Activated naive CD8-positive, alpha-beta T cell treated with anti-CD3 and anti-CD28 coated beads, Interleukin-2, amount 50 U/mL, for 24 hours (primary cell): ENCODE data around the gene VTI1A.

Experiments
- ATAC-seq: fragments of 150-1000 bp; cut with Tn5 transposase; one replicate; pipeline ENCODE4 v1.10.0; 2021
- DNase-seq: peaks from one replicate; pipeline ENCODE4 v3.0.0; 2021
- H3K27ac Mint-ChIP-seq: one replicate; pipeline ENCODE4 v1.8.0; 2021; ENCODE audit warnings: mild to moderate bottlenecking, mixed read lengths
- H3K27me3 Mint-ChIP-seq: one replicate; pipeline ENCODE4 v1.8.0; 2021; ENCODE audit warnings: mixed read lengths
- H3K36me3 Mint-ChIP-seq: one replicate; pipeline ENCODE4 v1.8.0; 2021; ENCODE audit warnings: low read depth, mixed read lengths
- H3K4me1 Mint-ChIP-seq: one replicate; pipeline ENCODE4 v1.8.0; 2021; ENCODE audit warnings: mixed read lengths
- H3K4me3 Mint-ChIP-seq: one replicate; pipeline ENCODE4 v1.8.0; 2021; ENCODE audit warnings: mild to moderate bottlenecking, moderate library complexity, mixed read lengths
- H3K9me3 Mint-ChIP-seq: one replicate; pipeline ENCODE4 v1.8.0; 2021; ENCODE audit warnings: mixed read lengths

The VTI1A gene

GRCh38 chr10:112507988-112508387, 61.0 kb downstream of the VTI1A start:
- H3K9me3 Mint-ChIP-seq, result peaks cover 3% of the 10 kb centered on the region
- ATAC-seq (no peak), DNase-seq (no peak)
- no peak overlapping the region for H3K27ac Mint-ChIP-seq
- peaks cover 12% of the 10 kb centered on the region for H3K4me1 Mint-ChIP-seq
- no peak overlapping the region for H3K4me3 Mint-ChIP-seq
- no peaks in the 10 kb centered on the region for H3K27me3 Mint-ChIP-seq
- H3K36me3 Mint-ChIP-seq, result peaks cover 12% of the 10 kb centered on the region

DNA sequence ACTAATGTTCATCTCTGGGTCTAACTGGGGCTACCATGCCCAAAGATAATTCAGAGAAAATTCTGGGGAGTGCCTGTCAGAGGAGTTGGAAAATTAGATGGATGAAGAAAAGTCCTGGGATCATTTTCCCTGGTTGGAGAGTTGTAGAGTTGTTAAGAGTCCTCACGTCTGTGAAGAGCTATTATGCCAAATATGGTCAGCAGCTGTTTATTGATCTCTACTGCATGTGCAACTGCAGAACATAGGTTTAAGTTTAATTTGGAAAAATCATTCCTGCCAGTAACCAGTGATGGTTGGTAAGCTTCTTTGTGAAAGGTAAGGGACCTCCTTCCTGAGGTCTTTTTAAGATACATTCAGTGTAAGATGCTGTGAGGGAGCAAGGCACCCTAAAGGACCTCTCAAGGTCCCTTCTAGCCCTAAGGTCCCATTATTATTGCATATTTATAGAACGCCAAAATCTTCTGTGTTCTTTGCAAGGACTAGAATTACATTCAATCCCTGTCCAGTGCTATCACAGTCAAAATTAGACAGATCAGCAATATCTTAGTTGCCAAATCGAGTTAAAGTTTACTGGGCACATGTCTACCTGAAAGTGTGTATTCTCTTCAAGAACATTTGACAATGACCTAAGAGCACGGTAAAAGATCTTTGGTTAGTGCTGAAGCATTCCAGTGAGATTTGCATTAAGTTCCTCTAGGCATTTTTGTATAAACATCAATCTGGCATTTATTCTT, 62.7 kb downstream of the VTI1A start:
- Mint-ChIP-seq H3K4me3 (no peak overlapping the region), H3K36me3 (peaks cover 6% of the 10 kb centered on the region), H3K27ac (no peak overlapping the region), H3K4me1 (peaks cover 12% of the 10 kb centered on the region), H3K9me3 (peaks cover 6% of the 10 kb centered on the region), H3K27me3 (no peaks in the 10 kb centered on the region)
- ATAC-seq (no peak), DNase-seq (no peak)

DNA sequence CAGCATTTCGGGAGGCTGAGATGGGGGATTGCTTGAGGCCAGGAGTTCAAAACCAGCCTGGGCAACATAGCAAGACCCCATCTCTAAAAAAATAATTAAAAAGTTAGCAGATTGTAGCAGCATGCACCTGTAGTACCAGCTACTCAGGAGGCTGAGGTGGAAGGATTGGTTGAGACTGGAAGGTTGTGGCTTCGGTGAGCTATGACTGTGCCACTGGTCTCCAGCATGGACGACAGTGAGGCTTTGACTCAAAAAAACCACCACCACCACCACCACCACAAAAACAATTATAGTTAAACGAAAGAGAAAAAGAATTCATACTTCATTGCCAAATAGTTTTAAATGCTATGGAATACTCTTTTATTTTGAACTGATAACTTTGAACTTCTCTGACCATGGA, 63.4 kb downstream of the VTI1A start:
- H3K4me1 Mint-ChIP-seq, result peaks cover 12% of the 10 kb centered on the region
- ATAC-seq (peak; percentile 80), DNase-seq (peak; percentile 23)
- H3K4me3 Mint-ChIP-seq, result no peak overlapping the region
- peaks cover 6% of the 10 kb centered on the region for H3K36me3 Mint-ChIP-seq
- H3K27me3 Mint-ChIP-seq, result no peaks in the 10 kb centered on the region
- H3K27ac Mint-ChIP-seq, result no peak overlapping the region
- peaks cover 6% of the 10 kb centered on the region for H3K9me3 Mint-ChIP-seq

- Mint-ChIP-seq H3K36me3 (peaks cover 6% of the 10 kb centered on the region), H3K27me3 (no peaks in the 10 kb centered on the region), H3K4me3 (no peak overlapping the region), H3K9me3 (peaks cover 6% of the 10 kb centered on the region), H3K27ac (no peak overlapping the region), H3K4me1 (peaks cover 12% of the 10 kb centered on the region)
- ATAC-seq (no peak), DNase-seq (no peak)
Measured at GRCh38 chr10:112512294-112512693, 65.3 kb downstream of the VTI1A start.

DNA sequence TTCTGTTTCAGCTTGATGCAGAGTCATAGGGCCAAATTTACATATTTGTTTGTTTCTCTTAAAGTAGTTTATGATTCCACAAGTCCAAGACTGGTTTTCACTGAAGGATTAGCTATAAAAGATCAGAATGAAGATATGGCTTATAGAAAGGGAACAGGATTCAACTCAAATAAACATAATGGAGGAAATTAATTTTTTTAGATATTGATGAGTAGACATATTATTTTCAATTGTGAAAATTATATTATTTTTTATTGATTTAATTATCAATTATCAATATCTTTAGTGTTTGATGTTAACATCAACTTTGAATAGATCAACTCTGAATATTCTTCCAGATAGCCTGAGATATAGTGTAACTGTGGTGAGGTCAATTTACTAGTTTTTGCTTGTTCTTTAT, 68.1 kb downstream of the VTI1A start:
- H3K27me3 Mint-ChIP-seq, result no peaks in the 10 kb centered on the region
- peaks cover 6% of the 10 kb centered on the region for H3K9me3 Mint-ChIP-seq
- peaks cover 22% of the 10 kb centered on the region for H3K4me1 Mint-ChIP-seq
- no peak overlapping the region for H3K4me3 Mint-ChIP-seq
- no peak overlapping the region for H3K27ac Mint-ChIP-seq
- H3K36me3 Mint-ChIP-seq, result peaks cover 4% of the 10 kb centered on the region
- DNase-seq, result no peak
- no peak for ATAC-seq

DNA sequence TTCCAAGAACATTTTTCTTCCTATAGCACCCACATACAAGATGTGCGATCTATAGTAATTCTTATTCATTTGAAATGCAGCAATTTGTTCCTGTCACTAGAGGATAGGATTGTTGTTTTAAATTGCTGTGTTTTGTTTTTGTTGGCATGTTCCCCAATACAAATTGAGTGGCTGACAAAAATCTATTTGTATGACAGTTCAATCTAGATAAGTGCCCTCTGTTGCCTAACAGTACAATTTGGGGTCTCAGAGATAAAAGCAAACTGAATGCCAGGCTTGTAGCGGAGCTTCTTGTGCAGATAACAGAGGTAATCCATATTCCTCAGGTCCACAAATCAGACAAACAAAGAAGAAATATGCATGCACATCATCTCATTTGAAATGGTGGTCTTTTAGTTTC, 68.8 kb downstream of the VTI1A start:
- Mint-ChIP-seq H3K27me3 (no peaks in the 10 kb centered on the region), H3K4me1 (peaks cover 17% of the 10 kb centered on the region), H3K4me3 (no peak overlapping the region), H3K36me3 (peaks cover 4% of the 10 kb centered on the region), H3K9me3 (peaks cover 6% of the 10 kb centered on the region), H3K27ac (no peak overlapping the region)
- DNase-seq (no peak), ATAC-seq (no peak)

GRCh38 chr10:112517451-112517862, 70.4 kb downstream of the VTI1A start:
- Mint-ChIP-seq H3K36me3 (no peaks in the 10 kb centered on the region), H3K4me3 (no peak overlapping the region), H3K27me3 (no peaks in the 10 kb centered on the region), H3K4me1 (peaks cover 17% of the 10 kb centered on the region), H3K27ac (no peak overlapping the region), H3K9me3 (peaks cover 3% of the 10 kb centered on the region)
- ATAC-seq, result no peak
- DNase-seq, result no peak

DNA sequence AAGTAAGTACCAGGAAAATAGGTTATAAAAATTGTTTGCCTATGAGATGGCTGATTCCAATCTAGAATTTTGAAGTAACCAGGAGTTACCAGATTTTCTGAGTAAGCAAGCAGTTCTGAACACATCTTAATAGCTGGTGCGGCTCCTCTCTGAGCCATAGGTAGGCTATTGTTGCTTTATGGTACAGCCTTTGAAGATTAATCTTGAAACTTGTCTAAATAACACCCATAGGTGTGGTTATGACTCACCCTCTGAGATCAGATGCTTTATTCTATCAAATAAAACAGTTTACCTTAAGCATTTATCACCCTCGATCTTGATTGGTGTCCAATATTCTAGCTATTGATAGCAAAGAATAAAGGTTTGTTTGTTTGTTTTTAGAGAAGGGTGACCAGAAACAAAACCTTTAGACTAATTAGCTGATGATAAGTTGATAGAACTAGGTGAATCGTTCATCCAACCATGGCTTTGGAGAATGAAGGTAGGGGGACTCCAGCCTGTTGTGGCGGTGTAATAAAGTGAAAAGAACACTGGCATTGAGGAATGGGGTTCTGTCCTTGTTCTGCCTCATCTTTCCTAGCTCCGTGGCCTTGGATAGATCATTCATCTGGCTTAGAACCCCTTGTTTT, 72.2 kb downstream of the VTI1A start:
- no peak overlapping the region for H3K27ac Mint-ChIP-seq
- no peak overlapping the region for H3K4me3 Mint-ChIP-seq
- no peaks in the 10 kb centered on the region for H3K36me3 Mint-ChIP-seq
- no peaks in the 10 kb centered on the region for H3K9me3 Mint-ChIP-seq
- H3K27me3 Mint-ChIP-seq, result no peaks in the 10 kb centered on the region
- ATAC-seq (peak; percentile 99), DNase-seq (no peak)
- peaks cover 17% of the 10 kb centered on the region for H3K4me1 Mint-ChIP-seq

DNA sequence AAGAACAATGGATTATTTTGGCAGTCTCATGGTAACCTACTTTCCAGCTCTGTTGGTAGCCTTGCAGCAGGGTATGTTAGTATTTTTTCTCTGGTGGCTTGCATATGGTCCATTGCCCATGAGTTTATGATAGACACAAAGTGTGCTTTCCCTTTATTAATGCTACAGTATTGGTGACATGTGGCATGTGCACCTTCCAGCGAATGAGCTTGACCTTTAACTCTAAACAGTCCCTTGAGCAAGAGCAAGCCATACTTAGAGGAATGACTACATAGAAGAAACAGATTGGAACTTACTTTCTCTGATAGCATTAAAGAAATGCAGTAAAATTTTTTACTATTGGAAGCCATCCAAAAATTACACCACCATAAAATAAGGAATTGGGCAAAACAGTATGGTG, 73.9 kb downstream of the VTI1A start:
- Mint-ChIP-seq H3K4me1 (peaks cover 27% of the 10 kb centered on the region), H3K9me3 (no peaks in the 10 kb centered on the region), H3K4me3 (no peak overlapping the region), H3K36me3 (no peaks in the 10 kb centered on the region), H3K27me3 (no peaks in the 10 kb centered on the region), H3K27ac (no peak overlapping the region)
- ATAC-seq (no peak), DNase-seq (no peak)

- no peaks in the 10 kb centered on the region for H3K9me3 Mint-ChIP-seq
- H3K27ac Mint-ChIP-seq, result no peak overlapping the region
- no peaks in the 10 kb centered on the region for H3K27me3 Mint-ChIP-seq
- peaks cover 9% of the 10 kb centered on the region for H3K36me3 Mint-ChIP-seq
- ATAC-seq (no peak), DNase-seq (no peak)
- H3K4me1 Mint-ChIP-seq, result peaks cover 24% of the 10 kb centered on the region
- H3K4me3 Mint-ChIP-seq, result no peak overlapping the region
Measured at GRCh38 chr10:112524641-112525040, 77.6 kb downstream of the VTI1A start.

DNA sequence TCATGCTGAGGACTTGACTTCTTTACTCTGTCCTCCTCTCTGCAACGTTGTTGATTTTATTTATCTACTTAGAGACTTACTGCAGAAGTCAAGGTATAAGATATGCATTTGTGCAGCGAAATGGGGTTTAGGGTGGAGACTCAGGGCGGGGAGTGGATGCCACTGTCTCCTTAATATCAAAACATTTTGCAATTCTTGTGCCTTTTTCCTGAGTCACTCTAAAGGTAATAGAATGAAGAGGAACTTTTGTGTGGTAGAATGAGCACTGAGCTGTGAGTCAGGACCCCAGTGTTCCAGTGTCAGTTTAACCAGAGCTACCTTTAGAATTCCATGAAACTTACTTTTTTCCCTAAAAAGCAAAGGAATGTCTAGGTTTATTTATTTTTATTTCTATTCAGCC, 78.2 kb downstream of the VTI1A start:
- Mint-ChIP-seq H3K27me3 (no peaks in the 10 kb centered on the region), H3K4me3 (no peak overlapping the region), H3K27ac (no peak overlapping the region), H3K9me3 (no peaks in the 10 kb centered on the region), H3K36me3 (peaks cover 9% of the 10 kb centered on the region), H3K4me1 (peaks cover 23% of the 10 kb centered on the region)
- DNase-seq (no peak), ATAC-seq (no peak)

- DNase-seq, result no peak
- peaks cover 4% of the 10 kb centered on the region for H3K9me3 Mint-ChIP-seq
- peaks cover 1% of the 10 kb centered on the region for H3K27me3 Mint-ChIP-seq
- H3K4me3 Mint-ChIP-seq, result no peak overlapping the region
- peaks cover 27% of the 10 kb centered on the region for H3K4me1 Mint-ChIP-seq
- ATAC-seq, result peak; percentile 95
- no peak overlapping the region for H3K27ac Mint-ChIP-seq
- H3K36me3 Mint-ChIP-seq, result peaks cover 16% of the 10 kb centered on the region
Measured at GRCh38 chr10:112526139-112526538, 79.1 kb downstream of the VTI1A start.

DNA sequence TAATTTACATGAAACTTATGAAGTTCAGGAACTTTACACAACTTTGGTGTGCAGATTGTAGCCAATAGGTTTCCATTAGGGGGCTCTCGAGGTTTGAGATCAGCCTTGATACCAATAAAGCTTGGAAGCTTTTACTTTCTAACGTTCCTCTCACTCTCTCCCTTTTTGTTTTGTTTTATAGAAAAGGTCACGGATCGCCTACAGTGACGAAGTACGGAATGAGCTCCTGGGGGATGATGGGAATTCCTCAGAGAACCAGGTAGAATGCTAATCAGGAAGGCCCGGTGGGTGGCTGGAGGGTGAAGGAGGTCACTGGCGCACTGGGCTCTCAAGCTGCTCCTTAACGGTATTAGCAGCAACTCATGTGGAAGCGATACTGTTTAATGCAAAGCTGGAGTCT, 79.9 kb downstream of the VTI1A start:
- no peak for ATAC-seq
- Mint-ChIP-seq H3K36me3 (peaks cover 21% of the 10 kb centered on the region), H3K4me1 (peaks cover 35% of the 10 kb centered on the region), H3K4me3 (no peak overlapping the region), H3K27me3 (peaks cover 1% of the 10 kb centered on the region), H3K9me3 (peaks cover 4% of the 10 kb centered on the region), H3K27ac (no peak overlapping the region)
- DNase-seq, result no peak

- peaks cover 4% of the 10 kb centered on the region for H3K9me3 Mint-ChIP-seq
- peaks cover 23% of the 10 kb centered on the region for H3K36me3 Mint-ChIP-seq
- no peak overlapping the region for H3K4me3 Mint-ChIP-seq
- DNase-seq (no peak), ATAC-seq (no peak)
- peaks cover 45% of the 10 kb centered on the region for H3K4me1 Mint-ChIP-seq
- H3K27ac Mint-ChIP-seq, result no peak overlapping the region
- peaks cover 1% of the 10 kb centered on the region for H3K27me3 Mint-ChIP-seq
Measured at GRCh38 chr10:112528235-112528634, 81.2 kb downstream of the VTI1A start.

DNA sequence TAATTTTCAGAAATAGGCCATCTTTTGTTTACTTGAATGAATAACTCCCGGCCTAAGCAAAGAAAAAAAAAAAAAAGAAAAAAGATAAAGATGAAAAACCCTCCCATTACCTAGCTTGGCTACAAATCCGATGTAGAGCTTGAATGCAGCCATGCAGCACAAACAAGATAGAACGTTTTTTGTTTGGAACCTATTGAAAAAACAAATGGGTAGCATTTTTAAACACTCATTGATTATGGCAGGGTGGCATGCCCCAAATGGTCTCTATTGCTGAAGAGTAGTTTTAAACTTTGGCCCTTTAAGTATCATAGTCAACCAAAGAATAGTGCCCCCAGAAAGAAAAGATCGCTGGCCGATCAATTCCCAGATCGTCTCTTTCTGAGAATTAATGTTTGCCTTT, 84.4 kb downstream of the VTI1A start:
- no peak for ATAC-seq
- H3K9me3 Mint-ChIP-seq, result peaks cover 4% of the 10 kb centered on the region
- peak overlapping the region; percentile 8 for H3K4me3 Mint-ChIP-seq
- no peak overlapping the region for H3K27ac Mint-ChIP-seq
- H3K4me1 Mint-ChIP-seq, result peaks cover 36% of the 10 kb centered on the region
- peaks cover 1% of the 10 kb centered on the region for H3K27me3 Mint-ChIP-seq
- H3K36me3 Mint-ChIP-seq, result peaks cover 27% of the 10 kb centered on the region
- no peak for DNase-seq
